HEK293 (cell line): ENCODE data around the gene FNDC8.

Experiments
- CTCF ChIA-PET: fragments of 350-600 bp; formaldehyde crosslinking; extraction: SDS; loops from one replicate; lab custom pipeline; 2021; ENCODE audit warnings: antibody characterized with exemption; lab: Yijun Ruan, JAX
- POLR2A ChIA-PET: fragments of 300-600 bp; formaldehyde crosslinking; extraction: SDS; loops from one replicate; lab custom pipeline; 2020; ENCODE audit warnings: antibody characterized with exemption, inconsistent platforms; lab: Yijun Ruan, JAX
- H3K27ac ChIP-seq: fragments of 200-500 bp; sonication (Bioruptor generic); 2 replicates; pipeline ENCODE4 v1.5.1; 2014; ENCODE audit warnings: low read depth, low read length, control low read depth, inconsistent platforms; ENCODE audit errors: extremely low read depth
- H3K36me3 ChIP-seq, 2 experiments: fragments of 200-500 bp in 1 of 2; sonication (Bioruptor generic) in 1 of 2; 1 replicate in 1 of 2; 2 replicates in 1 of 2; pipeline ENCODE4 v1.5.1; 2014 to 2017; ENCODE audit warnings: inconsistent platforms in 2 of 2, low read length in 2 of 2; ENCODE audit not compliant: control insufficient read depth in 2 of 2, insufficient read depth in 1 of 2
- H3K4me1 ChIP-seq: fragments of 200-500 bp; sonication (Bioruptor generic); 2 replicates; pipeline ENCODE4 v1.5.1; 2014; ENCODE audit warnings: mild to moderate bottlenecking, low read length, inconsistent platforms; ENCODE audit not compliant: control insufficient read depth, insufficient read depth
- H3K4me3 ChIP-seq: 2 replicates; pipeline ENCODE4 v1.5.1; 2011; ENCODE audit warnings: low read depth, mild to moderate bottlenecking, control low read depth, low read length, moderate library complexity
- H3K9me3 ChIP-seq: fragments of 200-500 bp; sonication (Bioruptor generic); 2 replicates; pipeline ENCODE4 v1.5.1; 2014; ENCODE audit warnings: low read depth, low read length, inconsistent platforms; ENCODE audit not compliant: control insufficient read depth, insufficient read depth
- ATF2 ChIP-seq: fragments of 450-650 bp; formaldehyde crosslinking; IDR thresholded peaks from 2 replicates; pipeline ENCODE4 v1.5.1; 2016; ENCODE audit warnings: missing biosample characterization, missing genetic modification characterization, low read depth
- KLF16 ChIP-seq: fragments of 450-650 bp; formaldehyde crosslinking; IDR thresholded peaks from 2 replicates; pipeline ENCODE4 v1.5.1; 2017; ENCODE audit warnings: missing biosample characterization, missing genetic modification characterization
- PRDM10 ChIP-seq: fragments of 450-650 bp; formaldehyde crosslinking; IDR thresholded peaks from 2 replicates; pipeline ENCODE4 v1.5.1; 2016; ENCODE audit warnings: missing biosample characterization, missing genetic modification characterization
- ZNF26 ChIP-seq: fragments of 450-650 bp; formaldehyde crosslinking; IDR thresholded peaks from 2 replicates; pipeline ENCODE4 v1.5.1; 2016; ENCODE audit warnings: missing biosample characterization, missing genetic modification characterization
- ZNF341 ChIP-seq: fragments of 450-650 bp; formaldehyde crosslinking; IDR thresholded peaks from 2 replicates; pipeline ENCODE4; 2016; ENCODE audit warnings: low read depth, missing biosample characterization, missing genetic modification characterization
- ZNF473 ChIP-seq: fragments of 450-650 bp; formaldehyde crosslinking; IDR thresholded peaks from 2 replicates; pipeline ENCODE4 v1.5.1; 2017; ENCODE audit warnings: missing biosample characterization, missing genetic modification characterization
- ZNF488 ChIP-seq: fragments of 450-650 bp; formaldehyde crosslinking; IDR thresholded peaks from 2 replicates; pipeline ENCODE4 v1.5.1; 2016; ENCODE audit warnings: missing biosample characterization, missing genetic modification characterization
- ZNF501 ChIP-seq: fragments of 450-650 bp; formaldehyde crosslinking; IDR thresholded peaks from 2 replicates; pipeline ENCODE4 v1.5.1; 2016; ENCODE audit warnings: missing biosample characterization, missing genetic modification characterization
- ZNF623 ChIP-seq: fragments of 450-650 bp; formaldehyde crosslinking; IDR thresholded peaks from 2 replicates; pipeline ENCODE4 v1.5.1; 2016; ENCODE audit warnings: missing biosample characterization, missing genetic modification characterization
- ZNF776 ChIP-seq: fragments of 450-650 bp; formaldehyde crosslinking; IDR thresholded peaks from 2 replicates; pipeline ENCODE4 v1.5.0; 2017; ENCODE audit warnings: missing biosample characterization, missing genetic modification characterization, borderline replicate concordance
- ZNF785 ChIP-seq: fragments of 450-650 bp; formaldehyde crosslinking; IDR thresholded peaks from 2 replicates; pipeline ENCODE4 v1.5.1; 2016; ENCODE audit warnings: missing biosample characterization, missing genetic modification characterization

The FNDC8 gene

GRCh38 chr17:35141681-35142466 lies 20.5 kb downstream of the FNDC8 start, which contains the start of gene NLE1 (continued):
- TF ChIP-seq PRDM10 = no peak
- no peak for TF ChIP-seq ZNF473
- no peak for TF ChIP-seq ZNF26 (tag by site-specific recombination)
- TF ChIP-seq ZNF776 (tag by site-specific recombination) = no peak
- TF ChIP-seq ZNF488 = no peak
- TF ChIP-seq ZNF623 (tag by site-specific recombination) = peak; percentile 10; the same call in 1 of the 2 replicates

GRCh38 chr17:35142467-35142796 lies 21.0 kb downstream of the FNDC8 start:
- no peak overlapping the region for H3K27ac ChIP-seq
- H3K9me3 ChIP-seq = no peaks in the 10 kb centered on the region
- CTCF ChIA-PET = interaction anchor here (0.5 kb wide), 1 partner anchor 11 kb away, joined by 3 read pairs; no protein-coding TSS in a partner anchor
- POLR2A ChIA-PET = no interaction called here
- H3K36me3 ChIP-seq = peaks cover 17 to 26% of the 10 kb centered on the region in 2 experiments
- no peak overlapping the region; the same call in 1 of the 2 replicates for H3K4me3 ChIP-seq
- TF ChIP-seq ZNF501 (tag by site-specific recombination) = no peak
- TF ChIP-seq KLF16 (tag by site-specific recombination) = no peak
- TF ChIP-seq ZNF341 = peak; percentile 49
- peaks cover 4% of the 10 kb centered on the region; the same call in 1 of the 2 replicates for H3K4me1 ChIP-seq

GRCh38 chr17:35144840-35145239 lies 23.4 kb downstream of the FNDC8 start:
- Histone ChIP-seq H3K27ac (no peak overlapping the region), H3K9me3 (no peaks in the 10 kb centered on the region), H3K36me3 (peaks cover 0 to 2% of the 10 kb centered on the region in 2 experiments; a peak in 2 of 3 replicates), H3K4me1 (peaks cover 4% of the 10 kb centered on the region; the same call in 1 of the 2 replicates)
- POLR2A ChIA-PET = no interaction called here
- CTCF ChIA-PET = interaction anchor here (0.7 kb wide), 1 partner anchor 23 kb away, joined by 3 read pairs; no protein-coding TSS in a partner anchor
- TF ChIP-seq ZNF785 (tag by site-specific recombination) (no peak), ATF2 (tag by site-specific recombination) (peak; percentile 73)
- TF ChIP-seq, all 188 proteins: peak for 1
- no peak overlapping the region for H3K4me3 ChIP-seq
